Activated T-cell treated with anti-CD3 and anti-CD28 coated beads, Interleukin-2, amount 50 U/mL, for 24 hours (primary cell): ENCODE measurements around the gene HYAL2.

Experiments
- DNase-seq: peaks from one replicate; pipeline ENCODE4 v3.0.0-alpha.2; 2020
- H3K27ac Mint-ChIP-seq: 2 replicates; pipeline ENCODE4 v1.8.0; 2020; ENCODE audit warnings: mild to moderate bottlenecking, mixed read lengths
- H3K27me3 Mint-ChIP-seq: 2 replicates; pipeline ENCODE4 v1.8.0; 2020; ENCODE audit warnings: mixed read lengths
- H3K36me3 Mint-ChIP-seq: 2 replicates; pipeline ENCODE4 v1.8.0; 2020; ENCODE audit warnings: low read depth, mixed read lengths
- H3K4me1 Mint-ChIP-seq: 2 replicates; pipeline ENCODE4 v1.8.0; 2020; ENCODE audit warnings: low read depth, mixed read lengths
- H3K4me3 Mint-ChIP-seq: 2 replicates; pipeline ENCODE4 v1.8.0; 2020; ENCODE audit warnings: mild to moderate bottlenecking, moderate library complexity, mixed read lengths
- H3K9me3 Mint-ChIP-seq: 2 replicates; pipeline ENCODE4 v1.8.0; 2020; ENCODE audit warnings: mixed read lengths

The HYAL2 gene

GRCh38 chr3:50271314-50271936 lies 51.1 kb downstream of the HYAL2 start:
- Mint-ChIP-seq H3K9me3 (no peaks in the 10 kb centered on the region), H3K27me3 (peaks cover 49% of the 10 kb centered on the region), H3K36me3 (no peaks in the 10 kb centered on the region), H3K27ac (no peak overlapping the region), H3K4me3 (no peak overlapping the region), H3K4me1 (peaks cover 31% of the 10 kb centered on the region)
- no peak for DNase-seq

- H3K4me1 Mint-ChIP-seq: peaks cover 26% of the 10 kb centered on the region
These were observed 51.9 kb downstream of the HYAL2 start for GRCh38 chr3:50270422-50271224.

DNA sequence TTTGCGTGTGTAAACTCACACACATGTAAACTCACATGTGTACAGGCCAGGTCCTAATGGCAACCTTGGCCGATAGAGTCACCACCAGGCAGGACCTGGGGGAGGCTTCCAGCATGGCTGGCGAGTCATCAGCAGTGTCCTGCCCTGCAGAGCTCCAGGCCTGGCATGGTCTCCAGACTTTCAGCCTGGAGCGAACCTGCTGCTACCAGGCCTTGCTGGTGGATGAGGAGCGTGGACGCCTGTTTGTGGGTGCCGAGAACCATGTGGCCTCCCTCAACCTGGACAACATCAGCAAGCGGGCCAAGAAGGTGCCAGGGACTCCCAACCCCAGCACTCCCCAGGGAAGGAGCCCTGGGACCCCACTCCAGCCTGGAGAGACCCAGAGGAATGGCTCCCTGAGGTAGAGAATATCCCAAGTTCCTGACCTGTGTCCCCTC lies 52.5 kb downstream of the HYAL2 start:
- H3K36me3 Mint-ChIP-seq: no peaks in the 10 kb centered on the region
- H3K4me3 Mint-ChIP-seq: no peak overlapping the region
- H3K4me1 Mint-ChIP-seq: peaks cover 20% of the 10 kb centered on the region
- H3K27me3 Mint-ChIP-seq: peaks cover 43% of the 10 kb centered on the region
- DNase-seq: no peak
- H3K27ac Mint-ChIP-seq: no peak overlapping the region
- no peaks in the 10 kb centered on the region for H3K9me3 Mint-ChIP-seq

More at GRCh38 chr3:50270422-50271224, 51.9 kb downstream of the HYAL2 start:
- Mint-ChIP-seq H3K9me3 (no peaks in the 10 kb centered on the region), H3K36me3 (no peaks in the 10 kb centered on the region), H3K27me3 (peaks cover 47% of the 10 kb centered on the region), H3K4me3 (no peak overlapping the region), H3K27ac (peak overlapping the region; percentile 14)
- no peak for DNase-seq

DNA sequence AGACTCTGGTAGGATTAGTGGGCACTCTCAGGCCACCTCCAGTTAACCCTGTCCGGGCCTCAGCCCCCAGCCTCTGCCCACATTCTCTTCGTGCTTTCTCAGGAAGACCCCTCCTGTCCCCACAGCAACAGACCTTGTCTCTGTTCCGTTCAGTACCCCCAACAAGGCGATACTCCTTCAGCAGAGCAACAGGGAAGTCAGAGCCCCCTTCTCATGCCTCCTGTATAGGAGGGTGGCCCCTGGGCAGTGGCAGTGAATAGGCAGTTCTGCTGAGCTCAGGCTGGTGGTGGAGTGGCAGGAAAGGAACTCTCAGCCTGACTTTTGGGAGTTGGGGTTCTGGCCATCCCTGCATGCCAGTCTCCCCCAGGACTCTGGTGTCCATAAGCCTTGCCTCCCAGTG lies 53.1 kb downstream of the HYAL2 start:
- Mint-ChIP-seq H3K4me3 (no peak overlapping the region), H3K36me3 (no peaks in the 10 kb centered on the region), H3K27me3 (peaks cover 39% of the 10 kb centered on the region), H3K9me3 (no peaks in the 10 kb centered on the region), H3K27ac (no peak overlapping the region), H3K4me1 (peaks cover 17% of the 10 kb centered on the region)
- DNase-seq: no peak

DNA sequence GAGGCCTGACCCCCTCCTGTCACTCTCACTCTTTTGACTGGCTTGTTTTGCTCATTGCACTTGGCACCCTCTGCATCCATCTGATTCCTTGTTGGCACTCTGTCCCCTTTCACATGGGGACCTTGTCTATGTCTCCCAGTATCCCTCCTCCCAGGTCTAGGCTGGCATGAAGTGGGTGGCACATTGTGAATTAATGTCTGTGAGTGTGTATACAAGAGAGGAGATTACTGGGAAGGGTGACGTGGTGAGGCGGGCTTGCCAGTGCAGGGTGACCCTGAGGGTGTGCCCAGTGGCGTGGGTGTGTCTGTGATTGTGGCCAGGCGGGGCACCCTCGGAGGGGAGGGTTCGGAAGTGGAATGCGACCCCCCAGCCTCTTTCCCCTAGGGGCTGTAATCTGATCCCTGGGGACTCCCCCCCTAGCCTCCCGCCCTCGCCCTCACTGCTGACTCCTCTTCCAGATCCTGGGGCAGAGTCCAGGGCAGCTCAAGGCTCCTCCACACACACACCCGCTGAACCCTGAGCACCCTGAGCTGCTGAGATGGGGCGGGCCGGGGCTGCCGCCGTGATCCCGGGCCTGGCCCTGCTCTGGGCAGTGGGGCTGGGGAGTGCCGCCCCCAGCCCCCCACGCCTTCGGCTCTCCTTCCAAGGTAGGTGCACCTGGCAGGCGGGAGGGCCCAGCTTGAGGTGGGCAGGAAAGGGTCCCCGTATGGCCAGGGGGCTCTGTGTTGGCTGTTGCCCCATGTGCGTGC lies 53.7 kb downstream of the HYAL2 start, which contains the start of gene SEMA3B:
SEMA3B (plus strand) TSS at position 445 of the 749 bp plus-strand sequence; CDS start at position 539, 94 bp downstream.
- Mint-ChIP-seq H3K9me3 (no peaks in the 10 kb centered on the region), H3K27me3 (peaks cover 33% of the 10 kb centered on the region), H3K4me1 (peaks cover 12% of the 10 kb centered on the region), H3K4me3 (no peak within 1 kb of the TSS), H3K36me3 (no peaks in the 10 kb centered on the region), H3K27ac (peak within 1 kb of the TSS; percentile 52)
- no peak for DNase-seq

GRCh38 chr3:50268276-50268675 lies 54.3 kb downstream of the HYAL2 start:
- no peak for DNase-seq
- Mint-ChIP-seq H3K4me3 (no peak overlapping the region), H3K27ac (no peak overlapping the region), H3K4me1 (peaks cover 11% of the 10 kb centered on the region), H3K27me3 (peaks cover 29% of the 10 kb centered on the region), H3K9me3 (no peaks in the 10 kb centered on the region), H3K36me3 (no peaks in the 10 kb centered on the region)
